GM12891 (cell line): ENCODE data around the gene LY6G6C.

ENCODE experiments used
- PAX5 ChIP-seq: IDR thresholded peaks from 2 replicates; pipeline ENCODE4 v1.6.1; 2011; ENCODE audit warnings: low read length, moderate library complexity, mild to moderate bottlenecking; ENCODE audit not compliant: insufficient read depth, severe bottlenecking
- POLR2A ChIP-seq: IDR thresholded peaks from 2 replicates; pipeline ENCODE4 v1.6.1; 2011; ENCODE audit warnings: low read depth, low read length, control low read depth
- POLR2AphosphoS5 ChIP-seq: IDR thresholded peaks from 2 replicates; pipeline ENCODE4 v1.6.1; 2011; ENCODE audit warnings: low read depth, low read length, control low read depth
- SPI1 ChIP-seq: IDR thresholded peaks from 2 replicates; pipeline ENCODE4 v1.6.1; 2011; ENCODE audit warnings: low read depth, low read length, control low read depth
- TAF1 ChIP-seq: IDR thresholded peaks from 2 replicates; pipeline ENCODE4 v1.6.1; 2011; ENCODE audit warnings: low read depth, low read length, control low read depth

GRCh38 chr6:31734247-31734820, 12.8 kb upstream of the LY6G6C start:
- TF ChIP-seq POLR2AphosphoS5 = no peak
- TF ChIP-seq SPI1 = no peak
- TF ChIP-seq POLR2A = no peak
- no peak for TF ChIP-seq TAF1
- TF ChIP-seq PAX5 = no peak
